GM12878 (cell line): ENCODE data around the gene CENPO. TPM values are rescaled to one million over a fixed set of nuclear protein-coding genes. Genes with fewer than 3 reads are reported as not detected.

ENCODE experiments used
- ATAC-seq: fragments of 200-7000 bp; cut with Tn5 transposase; 3 replicates; pipeline ENCODE4 v1.9.1; 2020; ENCODE audit warnings: mild to moderate bottlenecking, moderate library complexity
- BruUV-seq: library from RNA; stranded (reverse); fragments of 400-500 nt; replicated peaks from 2 replicates; lab custom pipeline; 2021; lab: Mats Ljungman, UMichigan
- CTCF ChIA-PET: fragments of 300-600 bp; sonication (Branson Sonifier 250); formaldehyde crosslinking; extraction: SDS; loops from one replicate; lab custom pipeline; 2021; ENCODE audit warnings: inconsistent platforms; lab: Yijun Ruan, JAX
- POLR2A ChIA-PET: fragments of 350-600 bp; formaldehyde crosslinking; extraction: SDS; loops from one replicate; lab custom pipeline; 2021; ENCODE audit warnings: inconsistent platforms; lab: Charles Lee
- RAD21 ChIA-PET: fragments of 300-600 bp; sonication (Branson Sonifier 250); formaldehyde crosslinking; loops from one replicate; lab custom pipeline; 2023; ENCODE audit warnings: antibody characterized with exemption; ENCODE audit not compliant: unreplicated experiment; lab: Charles Lee
- SMC1A ChIA-PET: fragments of 300-600 bp; sonication (Branson Sonifier 250); formaldehyde crosslinking; loops from one replicate; lab custom pipeline; 2023; ENCODE audit not compliant: unreplicated experiment, uncharacterized antibody; lab: Charles Lee
- DNase-seq: peaks from one replicate; pipeline ENCODE4 v3.0.0-alpha.2; 2011; ENCODE audit warnings: low read depth, low spot score
- FAIRE-seq: peaks from 3 replicates; lab custom pipeline; 2011; peaks lifted over from hg19 to GRCh38; lab: Jason Lieb, UNC
- H2AFZ ChIP-seq: 2 replicates; pipeline ENCODE4 v1.6.0; 2011; ENCODE audit warnings: low read depth, low read length, control low read depth; ENCODE audit not compliant: control insufficient read depth
- H3K27ac ChIP-seq: 2 replicates; pipeline ENCODE4 v1.5.1; 2011; ENCODE audit warnings: control low read depth; ENCODE audit not compliant: control insufficient read depth, insufficient read depth
- H3K27me3 ChIP-seq, 2 experiments: replicated peaks in 1 of 2; 2 replicates each; pipeline versions ENCODE4 v1.6.0 to v1.6.1; 2011; ENCODE audit warnings: low read length in 1 of 2; ENCODE audit not compliant: control insufficient read depth in 2 of 2, insufficient read depth in 2 of 2
- H3K36me3 ChIP-seq, 2 experiments: 2 replicates each; pipeline ENCODE4 v1.5.1; 2011; ENCODE audit warnings: low read length in 1 of 2; ENCODE audit not compliant: control insufficient read depth in 2 of 2, insufficient read depth in 2 of 2
- H3K4me1 ChIP-seq: 2 replicates; pipeline ENCODE4 v1.6.1; 2011; ENCODE audit warnings: mild to moderate bottlenecking, low read length, moderate library complexity, mixed read lengths; ENCODE audit not compliant: control insufficient read depth, insufficient read depth
- H3K4me2 ChIP-seq: 2 replicates; pipeline ENCODE4 v1.6.0; 2011; ENCODE audit warnings: control low read depth; ENCODE audit not compliant: control insufficient read depth, insufficient read depth
- H3K4me3 ChIP-seq: fragments of 200-600 bp; sonication (generic); 2 replicates; pipeline ENCODE4 v1.5.1; 2016
- H3K79me2 ChIP-seq: 2 replicates; pipeline ENCODE4 v1.6.0; 2011; ENCODE audit warnings: low read length; ENCODE audit not compliant: control insufficient read depth, insufficient read depth
- H3K9ac ChIP-seq: 2 replicates; pipeline ENCODE4 v1.8.0; 2011; ENCODE audit warnings: low read length, control low read depth, mixed read lengths; ENCODE audit not compliant: control insufficient read depth, insufficient read depth
- H3K9me3 ChIP-seq: replicated peaks from 3 replicates; pipeline ENCODE4 v1.5.1; 2011; ENCODE audit warnings: mild to moderate bottlenecking, low read length; ENCODE audit not compliant: control insufficient read depth, insufficient read depth
- H4K20me1 ChIP-seq: 2 replicates; pipeline ENCODE4 v1.6.0; 2011; ENCODE audit not compliant: control insufficient read depth, insufficient read depth
- HDAC6 ChIP-seq: fragments of 200-600 bp; sonication (generic); IDR thresholded peaks from one replicate; pipeline ENCODE4 v1.8.0; 2017; ENCODE audit warnings: antibody characterized with exemption; ENCODE audit not compliant: unreplicated experiment
- NKRF ChIP-seq: fragments of 450-650 bp; conservative IDR thresholded peaks from 2 replicates; pipeline ENCODE4 v1.6.1; 2017; ENCODE audit warnings: mild to moderate bottlenecking, moderate library complexity
- NRF1 ChIP-seq: conservative IDR thresholded peaks from 2 replicates; pipeline ENCODE4 v1.6.1; 2011; ENCODE audit warnings: mild to moderate bottlenecking, low read depth, low read length, improper control_type of control experiment
- POLR2A ChIP-seq: IDR thresholded peaks from 2 replicates; pipeline ENCODE4 v1.6.1; 2011; ENCODE audit warnings: low read depth, mild to moderate bottlenecking, low read length
- SIN3A ChIP-seq: IDR thresholded peaks from 2 replicates; pipeline ENCODE4 v1.6.1; 2012; ENCODE audit warnings: low read depth, low read length, improper control_type of control experiment
- SREBF1 ChIP-seq: IDR thresholded peaks from 2 replicates; pipeline ENCODE4 v1.6.1; 2012; ENCODE audit warnings: mild to moderate bottlenecking, low read length
- TCF12 ChIP-seq: IDR thresholded peaks from 2 replicates; pipeline ENCODE4 v1.6.1; 2011; ENCODE audit warnings: low read depth, mild to moderate bottlenecking, low read length
- WGBS: methylation state at CpG from one replicate; pipeline ENCODE4 v1.1.6; 2016; ENCODE audit warnings: low lambda C conversion rate; ENCODE audit not compliant: insufficient replicate concordance, insufficient coverage; ENCODE audit errors: missing lambda C conversion rate; 5-methylcytosine and 5-hydroxymethylcytosine counted together
- in situ Hi-C: fragments of 300-500 bp; cut with MboI; formaldehyde crosslinking; loops from 9 replicates; pipeline ENCODE4 v1.14.3; 2018; ENCODE audit warnings: mixed read lengths
- intact Hi-C: fragments of 100-400 bp; cut with micrococcal nuclease; formaldehyde crosslinking; loops from one replicate; pipeline ENCODE4 v1.14.2; 2022; ENCODE audit not compliant: unreplicated experiment
- polyA plus RNA-seq, 11 experiments: library from polyadenylated mRNA; depleted of rRNA in 4 of 11; unstranded in 6 of 11; stranded (reverse) in 5 of 11; fragments of >200 nt; fragmentation: Nextera tagmentation in 4 of 11; fragmentation: Illumina TruSeq in 1 of 11; extraction: Ambion mirVana in 4 of 11; extraction: Trizol in 1 of 11; gene quantifications; 1 replicate in 1 of 11; 2 replicates in 10 of 11; pipeline versions ENCODE4 v1.2.1 to v1.2.3, GENCODE V29; 2011 to 2016; ENCODE audit warnings: inconsistent platforms in 2 of 11, missing spikeins in 2 of 11, low read depth in 1 of 11
- total RNA-seq, 4 experiments: library from RNA; depleted of rRNA in 3 of 4; stranded (reverse); fragments of >200 nt in 3 of 4; fragmentation: Illumina TruSeq in 1 of 4; extraction: Trizol in 1 of 4; gene quantifications; 2 replicates each; pipeline versions ENCODE4 v1.2.1 to v1.2.3, GENCODE V29; 2013 to 2021
- TF ChIP-seq, protein P1 (sequence below): IDR thresholded peaks from 2 replicates; pipeline ENCODE4 v1.6.1; 2012; ENCODE audit warnings: low read length, inconsistent platforms

The CENPO gene
- total and polyA plus RNA-seq, 10 of the 15 experiments (the other 5 are each of a cell fraction or from before 2014, with no cell fraction given) = 18.7 to 37.0 (median 31.4) TPM

DNA sequence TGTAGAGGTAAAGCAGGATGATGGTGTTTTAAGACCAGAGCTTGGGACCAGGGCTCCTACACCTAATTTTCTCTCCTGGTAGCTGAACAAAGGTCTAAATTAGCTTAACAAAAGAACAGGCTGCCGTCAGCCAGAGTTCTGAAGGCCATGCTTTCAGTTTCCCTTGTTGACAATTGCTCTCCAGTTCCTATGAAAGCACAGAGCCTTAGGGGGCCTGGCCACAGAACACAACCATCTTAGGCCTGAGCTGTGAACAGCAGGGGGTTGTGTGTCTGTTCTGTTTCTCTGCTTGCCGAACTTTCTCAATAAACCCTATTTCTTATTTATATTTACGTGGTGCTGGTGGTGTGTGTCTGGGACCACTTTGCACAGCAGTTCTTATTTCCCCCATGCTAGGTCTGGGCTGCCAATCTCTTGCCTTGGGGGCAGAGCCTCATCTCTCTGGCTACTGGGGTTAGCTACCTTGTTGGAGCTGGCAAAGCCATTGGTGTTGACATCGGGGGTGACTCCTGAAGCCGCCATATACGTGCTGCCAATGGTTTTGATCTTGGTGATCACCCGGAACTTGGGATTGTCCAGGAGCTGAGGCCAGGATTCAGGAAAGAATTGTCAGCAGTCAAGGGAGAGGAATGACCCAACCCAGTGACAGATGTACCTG is 29.0 kb downstream of the CENPO start:
- Histone ChIP-seq H3K9ac (no peak overlapping the region), H3K9me3 (no peaks in the 10 kb centered on the region), H2AFZ (no peak overlapping the region), H3K4me3 (no peak overlapping the region), H3K36me3 (peaks cover 34 to 37% of the 10 kb centered on the region in 2 experiments), H3K27ac (no peak overlapping the region), H4K20me1 (no peaks in the 10 kb centered on the region), H3K4me1 (no peaks in the 10 kb centered on the region; the same call in 1 of the 2 replicates), H3K27me3 (no peaks in the 10 kb centered on the region), H3K4me2 (no peak overlapping the region), H3K79me2 (no peaks in the 10 kb centered on the region)
- BruUV-seq = no TSS peak
- RAD21 ChIA-PET = no interaction called here
- DNase-seq (no peak), ATAC-seq (no peak), FAIRE-seq (no peak)
- SMC1A ChIA-PET = interaction anchor here (1.1 kb wide), 1 partner anchor 400 kb away, joined by 5 read pairs; no protein-coding TSS in a partner anchor
- CTCF ChIA-PET = interaction anchor here (0.7 to 1.2 kb wide), 4 partner anchors 10 to 400 kb away, joined by 3 to 4 read pairs (median 3); no protein-coding TSS in a partner anchor
- whole genome bisulfite sequencing = 89% methylated on average over 7 of the region's 7 CpGs
- intact Hi-C loops (loop anchor here (10.0 kb wide), 1 partner anchor 313 kb away; no protein-coding TSS in a partner anchor), in situ Hi-C loops (no loop called here)
- POLR2A ChIA-PET = no interaction called here
- TF ChIP-seq POLR2A (peak; percentile 10; the same call in 1 of the 2 replicates), SIN3A (no peak)
- TF ChIP-seq, protein P1, sequence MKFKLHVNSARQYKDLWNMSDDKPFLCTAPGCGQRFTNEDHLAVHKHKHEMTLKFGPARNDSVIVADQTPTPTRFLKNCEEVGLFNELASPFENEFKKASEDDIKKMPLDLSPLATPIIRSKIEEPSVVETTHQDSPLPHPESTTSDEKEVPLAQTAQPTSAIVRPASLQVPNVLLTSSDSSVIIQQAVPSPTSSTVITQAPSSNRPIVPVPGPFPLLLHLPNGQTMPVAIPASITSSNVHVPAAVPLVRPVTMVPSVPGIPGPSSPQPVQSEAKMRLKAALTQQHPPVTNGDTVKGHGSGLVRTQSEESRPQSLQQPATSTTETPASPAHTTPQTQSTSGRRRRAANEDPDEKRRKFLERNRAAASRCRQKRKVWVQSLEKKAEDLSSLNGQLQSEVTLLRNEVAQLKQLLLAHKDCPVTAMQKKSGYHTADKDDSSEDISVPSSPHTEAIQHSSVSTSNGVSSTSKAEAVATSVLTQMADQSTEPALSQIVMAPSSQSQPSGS = no peak

DNA sequence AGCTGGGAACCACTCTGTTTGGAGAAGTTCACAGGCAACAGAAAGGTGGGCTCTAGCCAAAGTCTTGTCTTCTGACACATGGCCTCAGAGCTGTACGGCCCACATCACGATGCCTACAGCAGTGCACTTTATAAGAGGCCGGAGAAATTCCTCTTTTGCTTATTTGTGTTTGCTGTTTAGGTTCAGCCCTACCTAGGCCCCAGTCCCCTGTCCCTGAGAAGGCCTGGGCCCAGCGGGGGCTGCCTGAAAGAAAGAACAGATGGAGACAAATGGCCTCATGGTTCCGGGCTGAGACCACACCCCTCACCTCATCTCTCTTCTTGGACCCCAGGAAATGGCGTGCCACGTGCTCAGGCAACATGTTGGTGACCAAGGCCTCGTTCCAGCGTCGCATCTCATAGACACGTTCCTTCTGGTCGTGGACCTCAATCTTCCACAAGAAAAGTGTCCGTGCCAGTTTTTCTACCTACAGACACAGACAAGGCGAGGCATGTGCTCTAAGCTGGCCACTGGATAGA is 30.9 kb downstream of the CENPO start:
- Histone ChIP-seq H4K20me1 (no peaks in the 10 kb centered on the region; the same call in 1 of the 2 replicates), H3K27me3 (no peaks in the 10 kb centered on the region), H3K9ac (no peak overlapping the region), H3K4me3 (no peak overlapping the region), H3K27ac (no peak overlapping the region), H3K4me1 (no peaks in the 10 kb centered on the region; the same call in 1 of the 2 replicates), H3K4me2 (no peak overlapping the region), H2AFZ (no peak overlapping the region), H3K36me3 (peaks cover 22 to 32% of the 10 kb centered on the region in 2 experiments; a peak in 3 of 4 replicates), H3K79me2 (no peaks in the 10 kb centered on the region), H3K9me3 (no peaks in the 10 kb centered on the region)
- no peak for ATAC-seq
- CTCF ChIA-PET = interaction anchor here (1.1 to 7.7 kb wide), 5 partner anchors 32 to 414 kb away, joined by 3 to 88 read pairs (median 3); no protein-coding TSS in a partner anchor
- in situ Hi-C loops (no loop called here), intact Hi-C loops (loop anchor here (10.0 kb wide), 1 partner anchor 311 kb away; no protein-coding TSS in a partner anchor)
- no TSS peak for BruUV-seq
- no peak for DNase-seq
- SMC1A ChIA-PET = interaction anchor here (1.1 to 1.7 kb wide), 2 partner anchors 402 to 413 kb away, joined by 3 to 7 read pairs; no protein-coding TSS in a partner anchor
- RAD21 ChIA-PET = interaction anchor here (5.9 kb wide), 1 partner anchor 401 kb away, joined by 63 read pairs; no protein-coding TSS in a partner anchor
- POLR2A ChIA-PET = no interaction called here
- FAIRE-seq = no peak
- 94% methylated on average over 14 of the region's 14 CpGs for WGBS
- no peak for TF ChIP-seq HDAC6
- TF ChIP-seq NKRF = no peak
- no peak for TF ChIP-seq NRF1
- TF ChIP-seq SREBF1 = no peak
- TF ChIP-seq TCF12 = no peak
